SK-N-SH (cell line): ENCODE data around the gene CKAP2L.

Source experiments
- CTCF ChIP-seq: fragments of 200-600 bp; sonication (generic); IDR thresholded peaks from 2 replicates; pipeline ENCODE4 v1.6.1; 2017; ENCODE audit warnings: antibody characterized with exemption, mild to moderate bottlenecking, moderate library complexity
- JUND ChIP-seq: IDR thresholded peaks from 2 replicates; pipeline ENCODE4 v1.4.0; 2012
- YY1 ChIP-seq: IDR thresholded peaks from 2 replicates; pipeline ENCODE4 v1.4.0; 2012; ENCODE audit warnings: low read depth, mild to moderate bottlenecking
- TF ChIP-seq, protein P1 (sequence below): fragments of 150-350 bp; IDR thresholded peaks from 2 replicates; pipeline ENCODE4 v1.6.1; 2017; ENCODE audit warnings: antibody characterized with exemption, low read length, low read depth, borderline replicate concordance

DNA sequence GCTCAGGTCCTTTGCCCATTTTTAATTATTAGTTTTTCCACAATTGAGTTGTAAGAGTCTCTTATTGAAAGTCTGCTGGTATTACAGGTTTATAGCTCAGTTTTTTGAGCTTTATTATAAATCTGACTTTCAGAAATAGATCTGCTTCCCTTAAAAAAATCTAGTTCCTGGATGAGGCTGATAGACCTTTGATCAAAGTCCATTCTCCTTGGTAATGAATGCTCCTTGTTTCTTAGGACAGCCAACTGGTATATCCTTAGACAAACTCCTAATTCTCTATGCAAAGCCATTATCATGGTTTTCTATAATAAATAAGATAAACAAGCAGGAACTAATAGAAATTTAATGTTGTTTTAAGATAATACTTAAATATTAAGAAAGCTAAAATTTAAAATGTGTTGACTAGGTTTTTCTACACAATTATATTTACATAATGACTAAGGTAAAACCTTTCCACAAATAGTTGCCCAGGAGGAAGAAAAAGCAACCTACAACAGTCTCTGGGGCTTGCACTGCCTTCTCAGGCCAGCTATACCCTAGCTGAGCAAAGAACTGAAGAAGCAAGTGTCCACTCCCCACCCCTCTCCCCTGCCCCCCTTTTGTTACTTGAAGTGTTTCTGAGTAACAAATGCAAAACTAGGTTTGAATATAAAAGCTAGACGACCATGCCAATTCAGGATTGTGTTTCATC, 26.7 kb downstream of the CKAP2L start:
- TF ChIP-seq YY1 (no peak), CTCF (no peak), JUND (no peak)
- TF ChIP-seq, protein P1, sequence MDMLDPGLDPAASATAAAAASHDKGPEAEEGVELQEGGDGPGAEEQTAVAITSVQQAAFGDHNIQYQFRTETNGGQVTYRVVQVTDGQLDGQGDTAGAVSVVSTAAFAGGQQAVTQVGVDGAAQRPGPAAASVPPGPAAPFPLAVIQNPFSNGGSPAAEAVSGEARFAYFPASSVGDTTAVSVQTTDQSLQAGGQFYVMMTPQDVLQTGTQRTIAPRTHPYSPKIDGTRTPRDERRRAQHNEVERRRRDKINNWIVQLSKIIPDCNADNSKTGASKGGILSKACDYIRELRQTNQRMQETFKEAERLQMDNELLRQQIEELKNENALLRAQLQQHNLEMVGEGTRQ = no peak
